Measurements from ENCODE around the gene VSTM5.

Gene VSTM5

GRCh38 chr11:93784145-93784934 lies 66.1 kb downstream of the VSTM5 start, which contains the start of gene MED17:
TSS of gene MED17 (plus strand) at chr11:93784282. CDS start at chr11:93784514, 232 bp downstream.
- TF ChIP-seq GATA3 (IDR thresholded peaks at IDR 0.05; ENCODE audit: low read depth, low read length) (no peak), GATA2 (IDR thresholded peaks at IDR 0.05; ENCODE audit: low read depth, low read length) (no peak)

GRCh38 chr11:93783765-93784144 lies 66.7 kb downstream of the VSTM5 start:
- no peak for TF ChIP-seq GATA3 (IDR thresholded peaks at IDR 0.05; ENCODE audit: low read depth, low read length)
- no peak for TF ChIP-seq GATA2 (IDR thresholded peaks at IDR 0.05; ENCODE audit: low read depth, low read length)

GRCh38 chr11:93783362-93783761 lies 67.1 kb downstream of the VSTM5 start:
- no peak for TF ChIP-seq GATA2 (IDR thresholded peaks at IDR 0.05; ENCODE audit: low read depth, low read length)
- no peak for TF ChIP-seq GATA3 (IDR thresholded peaks at IDR 0.05; ENCODE audit: low read depth, low read length)

- no peak for TF ChIP-seq GATA2 (IDR thresholded peaks at IDR 0.05; ENCODE audit: low read depth, low read length)
- no peak for TF ChIP-seq GATA3 (IDR thresholded peaks at IDR 0.05; ENCODE audit: low read depth, low read length)
Measured at GRCh38 chr11:93775289-93775688, 75.1 kb downstream of the VSTM5 start.

- TF ChIP-seq GATA2 (IDR thresholded peaks at IDR 0.05; ENCODE audit: low read depth, low read length) (no peak), GATA3 (IDR thresholded peaks at IDR 0.05; ENCODE audit: low read depth, low read length) (no peak)
Measured at GRCh38 chr11:93773601-93774200, 76.7 kb downstream of the VSTM5 start.

- no peak for TF ChIP-seq GATA2 (IDR thresholded peaks at IDR 0.05; ENCODE audit: low read depth, low read length)
- TF ChIP-seq GATA3 (IDR thresholded peaks at IDR 0.05; ENCODE audit: low read depth, low read length), result no peak
Measured at GRCh38 chr11:93773045-93773477, 77.4 kb downstream of the VSTM5 start.

- TF ChIP-seq GATA2 (IDR thresholded peaks at IDR 0.05; ENCODE audit: low read depth, low read length) (no peak), GATA3 (IDR thresholded peaks at IDR 0.05; ENCODE audit: low read depth, low read length) (no peak)
Measured at GRCh38 chr11:93772123-93772522, 78.3 kb downstream of the VSTM5 start.

GRCh38 chr11:93770160-93770559 lies 80.3 kb downstream of the VSTM5 start:
- TF ChIP-seq GATA3 (IDR thresholded peaks at IDR 0.05; ENCODE audit: low read depth, low read length), result no peak
- TF ChIP-seq GATA2 (IDR thresholded peaks at IDR 0.05; ENCODE audit: low read depth, low read length), result no peak

Measured in SH-SY5Y (cell line).